EL (cell line): ENCODE measurements around the gene PABPN1.
"Not testable (repeated sequence)": the region's sequence is repeated elsewhere in the genome, so short reads cannot be mapped to it uniquely, and the experiment has no call there.

Source experiments
- DNase-seq: peaks from one replicate; pipeline ENCODE4 v3.0.0-alpha.2; 2016

The PABPN1 gene

GRCh38 chr14:23301969-23302289, 19.3 kb upstream of the PABPN1 start:
- no peak for DNase-seq

- DNase-seq = peak; percentile 61
Measured at GRCh38 chr14:23302290-23303225, 18.7 kb upstream of the PABPN1 start, which contains the start of gene PPP1R3E. Gene PPP1R3E (minus strand): TSS chr14:23302859. CDS start chr14:23302576, 283 bp downstream.

- peak; percentile 93 for DNase-seq
Measured at GRCh38 chr14:23306412-23307145, 14.7 kb upstream of the PABPN1 start, which contains the start of gene BCL2L2. Gene BCL2L2 (plus strand): TSS chr14:23306833. CDS start chr14:23307768, 935 bp downstream.

- no peak for DNase-seq
Measured at GRCh38 chr14:23307146-23307530, 14.1 kb upstream of the PABPN1 start.

- peak; percentile 62 for DNase-seq
Measured at GRCh38 chr14:23307687-23308644, 13.3 kb upstream of the PABPN1 start.

- DNase-seq = no peak
Measured at GRCh38 chr14:23308721-23309445, 12.4 kb upstream of the PABPN1 start.

- no peak for DNase-seq
Measured at GRCh38 chr14:23310546-23310945, 10.7 kb upstream of the PABPN1 start.

- no peak for DNase-seq
Measured at GRCh38 chr14:23316300-23316699, 5.0 kb upstream of the PABPN1 start.

- no peak for DNase-seq
Measured at GRCh38 chr14:23319746-23320583, 1.3 kb upstream of the PABPN1 start.

DNA sequence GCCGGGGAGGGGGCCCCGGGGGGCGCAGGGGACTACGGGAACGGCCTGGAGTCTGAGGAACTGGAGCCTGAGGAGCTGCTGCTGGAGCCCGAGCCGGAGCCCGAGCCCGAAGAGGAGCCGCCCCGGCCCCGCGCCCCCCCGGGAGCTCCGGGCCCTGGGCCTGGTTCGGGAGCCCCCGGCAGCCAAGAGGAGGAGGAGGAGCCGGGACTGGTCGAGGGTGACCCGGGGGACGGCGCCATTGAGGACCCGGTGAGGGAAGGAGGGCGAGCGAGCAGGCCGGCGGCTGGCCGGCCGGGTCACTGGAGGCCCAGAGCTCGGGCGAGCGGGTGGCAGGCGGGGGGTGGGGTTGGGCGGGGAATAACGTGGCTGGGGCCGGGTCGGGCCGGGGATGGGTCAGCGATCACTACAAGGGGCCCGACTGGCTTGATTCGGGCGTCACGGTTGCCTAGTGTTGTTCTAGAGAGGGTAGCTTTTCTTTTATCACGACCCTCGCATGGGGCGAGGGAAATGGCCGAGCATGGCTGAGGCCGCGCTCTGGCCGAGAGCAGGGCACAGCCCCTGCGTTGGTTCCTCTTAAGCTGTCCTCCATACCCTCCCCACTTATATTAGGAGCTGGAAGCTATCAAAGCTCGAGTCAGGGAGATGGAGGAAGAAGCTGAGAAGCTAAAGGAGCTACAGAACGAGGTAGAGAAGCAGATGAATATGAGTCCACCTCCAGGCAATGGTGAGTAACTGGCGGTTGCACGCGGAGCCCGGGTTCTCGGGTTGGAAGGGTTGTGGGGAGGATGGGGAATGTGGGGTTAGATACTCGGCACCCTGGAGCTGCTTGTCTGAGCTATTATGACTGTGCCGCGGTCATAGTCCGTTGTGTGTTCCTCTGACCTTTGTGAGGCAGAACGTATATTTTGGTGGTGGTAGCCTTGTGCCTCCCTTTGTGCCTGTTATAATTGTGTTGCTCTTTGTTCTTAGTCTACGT, 603 bp downstream of the PABPN1 start:
- peak; percentile 70 for DNase-seq

GRCh38 chr14:23322568-23323517, 1.6 kb downstream of the PABPN1 start:
- no peak for DNase-seq

GRCh38 chr14:23323838-23324454, 2.7 kb downstream of the PABPN1 start:
- DNase-seq = no peak

GRCh38 chr14:23324455-23324846, 3.2 kb downstream of the PABPN1 start:
- no peak for DNase-seq

GRCh38 chr14:23324993-23325392, 3.7 kb downstream of the PABPN1 start:
- no peak for DNase-seq

DNA sequence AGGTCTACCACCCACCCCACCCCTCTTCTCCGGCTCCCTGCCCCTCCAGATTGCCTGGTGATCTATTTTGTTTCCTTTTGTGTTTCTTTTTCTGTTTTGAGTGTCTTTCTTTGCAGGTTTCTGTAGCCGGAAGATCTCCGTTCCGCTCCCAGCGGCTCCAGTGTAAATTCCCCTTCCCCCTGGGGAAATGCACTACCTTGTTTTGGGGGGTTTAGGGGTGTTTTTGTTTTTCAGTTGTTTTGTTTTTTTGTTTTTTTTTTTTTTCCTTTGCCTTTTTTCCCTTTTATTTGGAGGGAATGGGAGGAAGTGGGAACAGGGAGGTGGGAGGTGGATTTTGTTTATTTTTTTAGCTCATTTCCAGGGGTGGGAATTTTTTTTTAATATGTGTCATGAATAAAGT, 4.5 kb downstream of the PABPN1 start:
- DNase-seq = not testable (repeated sequence)

GRCh38 chr14:23326491-23327332, 5.5 kb downstream of the PABPN1 start:
- no peak for DNase-seq
